Stimulated activated naive CD4-positive, alpha-beta T cell (primary cell): ENCODE results near the gene FREM1.

ENCODE experiments used
- DNase-seq, 6 experiments: peaks; one replicate each; lab custom pipeline; 2025; lab: John Stamatoyannopoulos, UW

Gene FREM1

GRCh38 chr9:14704281-14704680 is 205.9 kb downstream of the FREM1 start:
- no peak for DNase-seq

GRCh38 chr9:14702200-14702720 is 208.0 kb downstream of the FREM1 start:
- DNase-seq: no peak

- DNase-seq: peak in 4 of 6 experiments; percentile 15 to 55 (median 39)
These were observed 216.9 kb downstream of the FREM1 start, which contains the start of gene ZDHHC21 for GRCh38 chr9:14693251-14693861. Gene ZDHHC21 (minus strand): TSS chr9:14693432. CDS start chr9:14674340, 19,092 bp downstream.

DNA sequence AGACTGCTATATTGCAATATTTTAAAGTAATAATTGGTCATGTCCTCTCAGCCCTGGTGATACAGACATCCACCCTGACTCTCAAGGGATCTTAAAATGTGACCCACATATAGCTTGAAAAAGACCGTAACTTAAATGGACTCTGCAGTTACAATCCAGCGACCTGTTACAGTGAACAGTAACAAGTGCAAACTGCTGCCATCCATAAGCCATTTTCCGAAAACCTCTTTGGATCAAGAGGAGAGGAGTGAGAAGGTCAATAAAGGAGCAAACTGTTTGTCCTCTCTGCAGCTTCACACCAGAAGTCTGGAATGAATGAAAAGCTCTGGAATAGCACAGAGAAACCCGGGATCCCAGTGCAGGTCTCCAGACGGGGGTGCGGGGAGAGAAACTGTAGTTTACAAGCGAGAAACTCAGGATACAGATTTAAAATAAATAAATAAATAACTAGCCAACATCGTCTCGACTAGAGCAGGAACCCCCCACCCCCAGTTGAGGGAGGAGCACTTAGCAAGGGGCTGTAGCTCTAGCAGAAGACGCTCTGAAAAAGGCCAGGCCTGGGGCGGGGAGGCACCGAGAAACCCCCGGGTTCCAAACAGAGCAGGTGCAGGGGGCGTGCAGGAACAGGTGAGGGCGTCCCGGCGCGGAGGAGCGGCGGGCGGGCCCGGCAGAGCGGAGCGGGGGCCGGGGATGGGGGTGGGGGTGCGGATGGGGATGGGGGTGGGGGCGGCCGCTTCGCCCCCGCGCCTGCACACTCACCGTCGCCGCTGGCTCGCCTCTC is 217.6 kb downstream of the FREM1 start:
- DNase-seq: peak in 3 of 6 experiments; percentile 15 to 43 (median 24)

DNA sequence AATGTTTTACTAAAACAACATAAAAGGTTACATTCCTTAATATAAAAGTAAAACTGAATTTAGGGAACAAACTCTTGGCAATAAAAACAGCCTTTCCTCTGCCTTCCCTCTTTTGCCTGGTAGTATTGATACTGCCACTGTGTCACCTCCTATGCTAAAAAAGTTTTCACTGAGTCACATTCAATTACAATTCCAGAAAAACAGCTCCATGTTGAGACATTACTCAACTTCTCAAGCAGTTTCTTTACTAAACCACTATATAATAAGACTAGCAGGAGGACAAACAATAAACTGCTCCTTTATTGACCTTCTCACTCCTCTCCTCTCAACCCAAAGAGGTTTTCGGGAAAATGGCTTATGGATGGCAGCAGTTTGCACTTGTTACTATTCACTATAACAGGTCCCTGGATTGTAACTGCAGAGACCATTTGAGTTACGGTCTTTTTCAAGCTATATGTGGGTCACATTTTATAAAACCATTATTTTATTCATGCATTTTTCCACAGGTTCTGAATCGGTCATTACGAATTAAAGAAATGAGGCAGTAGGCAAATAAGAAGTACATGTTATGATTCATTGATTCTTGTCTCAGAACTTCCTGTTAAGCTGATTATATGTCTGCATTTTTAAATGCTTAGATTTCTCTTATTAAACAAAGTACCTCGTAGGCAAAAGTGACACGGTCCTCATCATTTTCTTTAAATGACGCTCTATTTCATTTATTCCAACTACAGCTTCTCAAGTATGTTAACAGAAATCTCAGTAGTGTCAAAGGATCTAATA is 219.1 kb downstream of the FREM1 start:
- DNase-seq: no peak

GRCh38 chr9:14687042-14687719 is 223.0 kb downstream of the FREM1 start:
- no peak for DNase-seq

DNA sequence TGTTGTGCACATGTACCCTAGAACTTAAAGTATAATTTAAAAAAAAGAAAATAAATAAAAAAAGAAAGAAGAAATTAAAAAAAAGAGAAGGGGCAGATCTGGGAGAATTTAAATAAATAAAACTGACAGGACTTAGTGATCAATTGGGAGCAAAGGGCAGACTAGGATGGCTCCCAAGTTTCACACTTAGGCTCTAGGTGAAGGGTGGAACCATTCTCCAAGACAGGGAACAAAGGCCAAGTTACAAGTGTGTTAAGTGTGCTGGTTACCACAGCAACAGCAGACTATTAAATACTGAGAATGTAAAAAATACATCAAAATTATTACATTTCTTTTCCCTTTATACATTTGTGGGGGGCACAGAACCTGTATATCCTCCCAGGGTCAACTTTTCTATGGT is 224.1 kb downstream of the FREM1 start:
- no peak for DNase-seq
